Rectal smooth muscle tissue (tissue), 1 donor: ENCODE results near the gene GALNT18.

Experiments used
- H3K27ac ChIP-seq: one replicate; pipeline ENCODE4 v1.7.0; 2013; ENCODE audit warnings: low read depth, low read length, inconsistent platforms
- H3K27me3 ChIP-seq: one replicate; pipeline ENCODE4 v1.7.0; 2013; ENCODE audit warnings: low read length; ENCODE audit not compliant: control insufficient read depth, insufficient read depth
- H3K36me3 ChIP-seq: one replicate; pipeline ENCODE4 v1.7.0; 2013; ENCODE audit warnings: low read length; ENCODE audit not compliant: control insufficient read depth, insufficient read depth
- H3K4me1 ChIP-seq: one replicate; pipeline ENCODE4 v1.7.0; 2013; ENCODE audit warnings: low read length; ENCODE audit not compliant: control insufficient read depth, insufficient read depth
- H3K4me3 ChIP-seq: one replicate; pipeline ENCODE4 v1.7.0; 2013; ENCODE audit warnings: low read length
- H3K9ac ChIP-seq: one replicate; pipeline ENCODE4 v1.7.0; 2013; ENCODE audit warnings: low read length

Gene GALNT18

DNA sequence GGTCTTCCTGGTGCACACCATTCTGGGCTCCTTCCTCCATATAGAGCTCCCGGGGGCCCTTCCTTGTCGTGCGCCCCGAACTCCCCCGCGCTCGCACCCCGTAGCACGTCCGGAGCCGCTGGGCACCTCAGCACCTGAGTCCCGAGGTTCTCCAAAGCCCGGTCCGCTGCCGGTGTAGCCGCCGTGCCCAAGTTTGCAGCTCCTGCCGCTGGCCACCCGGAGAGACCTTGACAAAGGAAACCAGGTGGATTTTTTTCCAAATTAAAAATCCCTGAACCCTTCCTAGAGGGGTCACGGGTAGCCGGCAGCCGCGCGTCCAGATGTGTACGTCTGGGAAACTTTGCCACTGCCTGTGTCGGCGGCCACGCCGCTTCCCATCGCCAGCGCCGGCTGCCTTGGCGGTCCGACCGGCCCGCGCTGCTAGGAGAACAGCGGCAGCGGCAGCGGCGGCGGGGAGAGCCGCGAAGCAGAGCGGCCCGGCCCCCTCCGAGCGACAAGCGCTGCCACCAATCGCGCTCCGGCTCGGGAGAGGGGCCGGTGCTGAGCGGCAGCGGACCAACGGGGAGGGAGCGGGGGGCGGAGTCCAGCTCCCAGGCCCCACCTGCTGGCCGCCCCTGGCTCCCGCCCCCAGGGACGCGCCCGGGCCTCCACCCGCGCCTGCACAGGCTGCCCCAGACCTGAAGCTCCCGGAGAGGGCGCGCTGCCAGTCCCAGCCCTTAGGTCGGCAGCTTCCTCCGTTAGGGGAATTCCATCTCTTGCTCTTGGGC is at the start of gene GALNT18:
TSS of gene GALNT18 (minus strand) at position 433 of the 767 bp plus-strand sequence.
- Histone ChIP-seq H3K4me3 (peak within 1 kb of the TSS; percentile 77), H3K9ac (peak within 1 kb of the TSS; percentile 24), H3K36me3 (no peaks in the 10 kb centered on the region), H3K27ac (peak within 1 kb of the TSS; percentile 88), H3K27me3 (no peaks in the 10 kb centered on the region), H3K4me1 (peaks cover 15% of the 10 kb centered on the region)

DNA sequence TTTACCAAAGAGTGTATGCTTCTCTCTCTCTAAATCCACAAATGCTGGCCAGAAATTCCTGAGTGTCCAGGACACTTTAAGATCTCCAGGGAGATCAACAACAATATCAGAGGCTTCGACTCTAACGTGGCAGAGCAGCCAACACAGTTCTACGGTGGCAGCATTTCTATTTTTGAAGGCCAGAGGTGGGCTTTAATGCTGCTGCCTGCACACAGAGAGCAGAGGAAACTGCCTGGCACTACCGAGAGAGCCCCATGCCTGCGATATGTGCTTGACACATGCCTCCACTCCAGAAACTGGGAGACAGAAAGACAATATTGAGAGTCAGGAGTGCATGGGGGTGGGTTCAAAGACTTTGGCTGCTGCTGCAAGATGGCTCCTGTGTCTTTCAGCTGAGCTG is 48.8 kb upstream of the GALNT18 start:
- Histone ChIP-seq H3K27ac (peak overlapping the region; percentile 73), H3K9ac (no peak overlapping the region), H3K4me1 (peaks cover 30% of the 10 kb centered on the region)

DNA sequence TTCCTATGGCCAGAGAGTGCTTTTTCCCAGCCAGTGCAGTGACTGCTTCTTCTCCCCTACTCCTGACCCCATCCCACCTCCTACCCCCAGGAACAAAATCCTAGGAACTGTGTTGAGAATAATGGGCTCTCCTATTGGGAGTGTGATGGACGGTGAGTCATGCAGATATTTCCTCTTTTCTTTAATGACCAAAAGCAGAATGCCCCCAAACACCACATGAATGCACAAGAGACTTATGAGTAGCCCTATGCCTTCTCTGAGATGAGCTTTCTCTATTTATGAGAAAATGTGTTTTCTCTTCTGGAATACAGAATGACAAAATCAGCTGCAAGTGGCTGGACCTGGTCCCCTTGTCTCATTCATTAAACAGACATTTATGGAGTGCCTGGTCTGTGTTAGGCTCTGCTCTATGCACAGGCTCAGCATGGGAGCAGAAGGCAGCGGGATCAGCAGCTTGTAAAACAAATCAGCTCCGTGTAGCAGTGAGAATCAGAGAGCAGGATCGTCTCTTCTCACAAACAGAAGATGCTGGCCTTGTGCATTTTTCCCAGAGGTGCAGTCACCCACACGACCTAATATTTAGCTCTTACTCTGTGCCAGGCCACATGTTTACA is 47.5 kb upstream of the GALNT18 start:
- H3K9ac ChIP-seq = no peak overlapping the region
- H3K4me3 ChIP-seq = no peak overlapping the region
- H3K27ac ChIP-seq = peak overlapping the region; percentile 73
- no peaks in the 10 kb centered on the region for H3K36me3 ChIP-seq
- H3K27me3 ChIP-seq = peaks cover 2% of the 10 kb centered on the region
- H3K4me1 ChIP-seq = peaks cover 30% of the 10 kb centered on the region

More for the DNA sequence above, 48.8 kb upstream of the GALNT18 start:
- H3K36me3 ChIP-seq = no peaks in the 10 kb centered on the region
- H3K4me3 ChIP-seq = no peak overlapping the region
- H3K27me3 ChIP-seq = peaks cover 2% of the 10 kb centered on the region

DNA sequence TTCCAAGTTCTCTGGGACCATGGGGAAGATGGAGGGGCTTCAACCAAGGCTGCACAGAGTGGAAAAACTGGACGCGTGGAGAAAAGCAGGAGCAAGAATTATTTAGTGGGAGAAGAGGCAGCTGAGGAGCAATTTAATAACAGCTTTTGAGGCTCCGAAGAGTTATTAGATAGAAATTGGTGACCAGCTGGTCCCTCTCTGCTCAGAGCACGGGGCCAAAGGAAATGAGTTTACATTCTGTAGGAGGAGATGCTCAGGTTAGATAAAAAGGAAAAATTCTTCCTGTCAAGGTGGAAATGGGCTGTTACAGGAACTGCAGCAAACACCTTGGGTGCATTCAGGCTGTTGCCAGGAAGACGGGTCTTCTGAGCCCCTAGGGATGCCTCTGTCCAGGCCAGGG is 47.0 kb upstream of the GALNT18 start:
- Histone ChIP-seq H3K27me3 (peaks cover 2% of the 10 kb centered on the region), H3K4me1 (peaks cover 30% of the 10 kb centered on the region), H3K27ac (peak overlapping the region; percentile 73), H3K9ac (no peak overlapping the region), H3K4me3 (no peak overlapping the region), H3K36me3 (no peaks in the 10 kb centered on the region)

DNA sequence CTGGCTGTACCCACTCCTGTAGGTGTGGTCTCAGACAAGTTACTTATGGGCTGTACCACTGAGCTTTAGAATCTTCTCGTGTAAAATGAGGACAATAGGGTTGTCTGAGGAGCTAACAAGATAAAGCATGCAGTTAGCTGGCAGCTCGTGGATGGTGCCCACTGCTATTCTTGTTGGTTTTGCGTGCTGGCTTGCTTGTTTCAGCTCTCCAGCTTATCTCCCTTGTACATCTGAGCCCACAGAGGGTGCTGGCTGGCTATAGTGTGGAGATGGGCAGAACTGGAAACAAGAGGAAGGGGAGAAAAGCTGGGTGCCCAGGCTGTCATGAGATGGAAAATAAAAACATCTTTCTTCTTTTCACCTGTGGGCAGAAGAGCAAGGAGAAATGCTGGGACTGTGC is 46.5 kb upstream of the GALNT18 start:
- Histone ChIP-seq H3K4me1 (peaks cover 30% of the 10 kb centered on the region), H3K36me3 (no peaks in the 10 kb centered on the region), H3K27me3 (peaks cover 2% of the 10 kb centered on the region), H3K9ac (no peak overlapping the region), H3K27ac (peak overlapping the region; percentile 73), H3K4me3 (no peak overlapping the region)

DNA sequence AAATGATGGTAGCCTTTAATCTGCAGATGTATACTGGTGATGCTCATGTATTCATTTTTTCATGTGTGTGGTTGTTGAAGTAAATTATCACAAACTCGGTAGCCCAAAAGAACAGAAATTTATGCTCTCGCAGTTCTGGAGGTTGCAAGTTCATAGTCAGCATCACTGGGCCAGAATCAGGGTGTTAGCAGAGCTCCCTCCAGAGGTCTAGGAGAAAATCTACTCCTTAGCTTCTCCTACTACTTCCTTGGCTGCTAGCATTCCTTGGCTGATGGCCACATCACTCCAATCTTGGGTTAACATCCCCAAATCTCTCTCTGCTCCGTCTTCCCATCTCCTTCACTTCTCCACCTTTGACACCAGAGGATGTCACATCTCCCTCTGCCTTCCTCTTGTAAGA is 45.3 kb upstream of the GALNT18 start:
- H3K4me1 ChIP-seq = peaks cover 30% of the 10 kb centered on the region
- H3K27ac ChIP-seq = no peak overlapping the region
- no peaks in the 10 kb centered on the region for H3K27me3 ChIP-seq
- no peaks in the 10 kb centered on the region for H3K36me3 ChIP-seq
- H3K4me3 ChIP-seq = no peak overlapping the region
- no peak overlapping the region for H3K9ac ChIP-seq

DNA sequence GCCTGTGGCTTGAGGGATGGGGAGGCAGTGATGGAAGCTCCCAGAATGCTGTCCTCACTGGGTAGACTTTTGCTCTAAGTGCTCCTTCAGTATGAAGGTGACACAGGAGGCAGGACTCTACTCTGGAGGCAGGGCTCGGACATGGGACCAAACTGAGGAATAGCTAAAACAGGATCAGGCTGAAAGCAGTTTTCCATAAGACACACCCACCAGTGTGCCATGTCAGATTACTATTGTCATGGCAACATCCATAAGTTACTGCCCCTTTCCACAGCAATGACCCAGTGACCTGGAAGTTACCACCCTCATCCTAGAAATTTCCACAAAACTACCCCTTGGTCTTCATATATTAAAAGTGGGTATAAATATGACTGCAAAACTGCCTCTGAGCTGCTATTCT is 43.6 kb upstream of the GALNT18 start:
- Histone ChIP-seq H3K4me1 (peaks cover 23% of the 10 kb centered on the region), H3K4me3 (no peak overlapping the region), H3K36me3 (no peaks in the 10 kb centered on the region), H3K27ac (no peak overlapping the region), H3K27me3 (no peaks in the 10 kb centered on the region), H3K9ac (no peak overlapping the region)

DNA sequence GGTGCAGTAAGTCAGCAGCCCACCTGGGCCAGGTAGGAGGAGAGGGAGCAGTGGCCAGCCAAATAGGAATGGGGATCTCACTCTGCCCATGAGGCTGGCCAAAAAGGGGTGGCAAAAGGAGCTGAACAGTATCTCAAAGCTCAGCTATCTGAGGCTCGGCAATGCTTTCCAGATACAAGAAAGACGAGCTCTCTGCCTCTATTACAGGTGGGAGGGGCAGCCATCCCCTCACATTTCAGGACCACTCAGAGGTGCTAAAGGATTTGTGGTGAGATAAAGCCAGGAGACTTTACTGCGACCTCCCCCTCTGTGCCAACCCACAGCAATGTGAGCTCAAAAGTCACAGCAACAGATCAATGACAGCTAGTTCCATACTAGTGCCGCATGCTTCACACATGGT is 42.1 kb upstream of the GALNT18 start:
- Histone ChIP-seq H3K4me3 (no peak overlapping the region), H3K4me1 (peaks cover 10% of the 10 kb centered on the region), H3K27ac (no peak overlapping the region), H3K9ac (no peak overlapping the region), H3K36me3 (no peaks in the 10 kb centered on the region), H3K27me3 (no peaks in the 10 kb centered on the region)

DNA sequence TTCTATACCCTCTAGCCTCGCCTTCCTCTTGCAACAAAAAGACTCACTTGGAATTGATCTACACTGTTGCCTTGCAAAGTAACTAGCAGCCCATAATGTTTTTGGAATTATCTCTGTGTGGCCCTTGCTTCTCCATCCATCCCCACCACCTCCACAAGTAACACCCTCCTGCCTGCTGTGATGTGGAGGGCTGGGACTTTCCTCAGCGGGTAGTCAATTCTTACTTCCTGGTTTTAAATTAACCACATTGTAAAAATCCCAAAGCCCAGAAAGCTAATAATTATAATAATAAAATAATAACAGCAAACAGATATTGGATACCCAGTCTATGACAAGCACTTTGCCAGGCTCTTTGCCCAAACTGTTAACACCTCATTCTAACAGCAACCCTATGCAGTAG is 40.8 kb upstream of the GALNT18 start:
- no peak overlapping the region for H3K9ac ChIP-seq
- no peak overlapping the region for H3K4me3 ChIP-seq
- H3K27ac ChIP-seq = no peak overlapping the region
- no peaks in the 10 kb centered on the region for H3K36me3 ChIP-seq
- no peaks in the 10 kb centered on the region for H3K4me1 ChIP-seq
- no peaks in the 10 kb centered on the region for H3K27me3 ChIP-seq

DNA sequence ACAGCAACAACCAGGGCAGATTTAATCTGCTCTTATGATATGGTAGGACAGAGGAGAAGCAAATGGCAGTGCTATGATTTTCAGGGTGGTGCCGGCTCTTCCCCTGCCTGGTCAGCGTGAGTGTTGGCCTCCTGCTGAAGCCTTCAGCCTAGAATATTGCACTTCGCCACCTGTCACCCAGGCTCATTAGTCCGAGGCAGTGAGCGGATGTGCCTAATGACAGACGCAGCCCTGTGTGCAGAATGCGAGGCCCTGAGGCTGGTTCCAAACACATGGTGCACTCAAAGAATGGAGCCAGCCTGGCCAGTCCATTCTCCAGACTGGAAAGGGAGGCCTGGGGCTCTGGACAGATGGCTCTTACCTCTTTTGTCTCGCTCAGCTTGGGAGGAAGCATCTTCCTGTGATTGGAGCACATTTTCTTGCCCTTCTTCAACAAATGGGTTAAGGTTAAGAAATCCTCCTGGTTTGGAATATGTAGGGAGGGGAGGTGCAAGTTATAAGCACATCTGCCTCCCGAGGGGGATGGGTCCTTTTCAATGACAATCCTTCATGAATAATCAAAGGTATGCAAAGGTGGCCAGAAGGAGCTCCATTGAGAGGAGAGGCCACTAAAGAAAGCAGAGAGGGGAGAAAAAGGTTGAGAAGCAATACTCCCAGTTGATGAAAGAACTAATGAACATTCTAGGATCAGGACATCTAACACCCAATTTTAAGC is 39.7 kb upstream of the GALNT18 start:
- no peaks in the 10 kb centered on the region for H3K4me1 ChIP-seq
- H3K36me3 ChIP-seq = no peaks in the 10 kb centered on the region
- no peak overlapping the region for H3K27ac ChIP-seq
- no peak overlapping the region for H3K4me3 ChIP-seq
- H3K9ac ChIP-seq = no peak overlapping the region
- no peaks in the 10 kb centered on the region for H3K27me3 ChIP-seq

DNA sequence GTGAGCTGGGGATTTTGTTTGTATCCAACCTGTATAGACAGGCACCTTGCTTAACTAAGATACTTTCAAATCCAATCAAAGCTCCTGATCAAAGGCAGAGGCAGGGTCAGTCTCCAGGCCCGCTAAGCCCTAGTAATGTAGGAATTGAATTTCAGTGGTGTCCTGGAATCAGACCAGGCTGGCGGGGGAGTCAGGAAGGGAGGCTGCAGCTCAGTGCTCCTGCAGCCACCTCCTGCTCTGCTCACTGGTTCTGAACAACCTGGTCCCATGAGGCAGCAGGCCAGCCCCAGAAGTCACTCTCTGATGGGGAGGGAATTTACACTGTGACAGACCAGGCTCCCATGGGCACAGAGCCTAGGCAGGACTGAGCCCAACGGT is 38.5 kb upstream of the GALNT18 start:
- no peak overlapping the region for H3K4me3 ChIP-seq
- no peak overlapping the region for H3K27ac ChIP-seq
- no peaks in the 10 kb centered on the region for H3K4me1 ChIP-seq

DNA sequence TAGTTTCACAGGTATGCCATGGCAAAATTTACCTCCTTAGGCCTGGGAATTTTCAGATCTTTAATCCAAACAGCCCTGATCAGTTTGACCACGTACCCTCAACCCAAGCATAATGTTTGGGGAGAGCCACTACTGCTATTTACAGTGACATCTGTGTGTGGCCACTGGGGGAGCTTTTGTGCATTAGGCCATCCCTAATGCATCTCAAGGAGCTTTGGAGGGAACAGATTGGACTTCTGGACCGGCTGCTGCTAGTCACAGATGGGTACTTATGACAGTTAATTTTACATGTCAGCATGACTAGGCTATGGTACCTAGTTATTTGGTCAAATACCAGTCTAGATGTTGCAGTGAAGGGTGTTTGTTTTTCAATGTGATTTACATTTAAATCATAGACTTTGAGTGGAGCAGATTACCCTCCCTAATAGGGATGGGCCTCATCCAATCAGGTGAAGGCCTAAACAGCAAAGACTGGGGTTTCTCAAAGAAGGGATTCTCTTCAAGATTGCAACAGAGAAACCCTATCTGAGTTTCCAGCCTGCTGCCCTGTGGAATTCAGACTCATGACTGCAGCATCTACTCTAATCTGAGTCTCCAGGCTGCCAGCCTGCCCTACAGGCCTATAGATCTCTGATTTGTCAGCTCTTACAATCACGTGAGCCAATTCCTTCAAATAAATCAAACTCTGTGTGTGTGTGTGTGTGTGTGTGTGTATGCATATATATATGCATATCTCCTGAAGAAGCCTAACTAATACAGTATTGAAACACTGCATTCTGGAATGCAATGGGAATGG is 38.0 kb upstream of the GALNT18 start:
- Histone ChIP-seq H3K36me3 (no peaks in the 10 kb centered on the region), H3K4me3 (no peak overlapping the region), H3K9ac (no peak overlapping the region), H3K27ac (no peak overlapping the region), H3K4me1 (no peaks in the 10 kb centered on the region), H3K27me3 (no peaks in the 10 kb centered on the region)

More for the DNA sequence above, 38.5 kb upstream of the GALNT18 start:
- no peaks in the 10 kb centered on the region for H3K27me3 ChIP-seq
- H3K36me3 ChIP-seq = no peaks in the 10 kb centered on the region
- no peak overlapping the region for H3K9ac ChIP-seq
